Body of pancreas (tissue), 4 donors: ENCODE data around the gene RNF130. TPM values are rescaled to one million over a fixed set of nuclear protein-coding genes. Genes with fewer than 3 reads are reported as not detected.
"Not testable (repeated sequence)": the region's sequence is repeated elsewhere in the genome, so short reads cannot be mapped to it uniquely, and the experiment has no call there.

Source experiments
- ATAC-seq: fragments of 150-250 bp; one replicate; pipeline ENCODE4 v1.9.1; 2016
- DNase-seq, 4 donors: peaks; one replicate each; pipeline ENCODE4 v3.0.0-alpha.2; 2019
- H3K27ac ChIP-seq, 4 donors: fragments of 200-600 bp; sonication (generic); 1 replicate in 3 of 4; 2 replicates in 1 of 4; pipeline versions ENCODE4 v1.5.1 to v1.6.1; 2016 to 2019; ENCODE audit warnings: mild to moderate bottlenecking in 1 of 4, mixed read lengths in 1 of 4, moderate library complexity in 1 of 4
- H3K27me3 ChIP-seq, 2 donors: fragments of 200-600 bp; sonication (generic); one replicate each; pipeline ENCODE4 v1.6.0; 2016; ENCODE audit warnings: mild to moderate bottlenecking in 1 of 2
- H3K36me3 ChIP-seq, 2 donors: fragments of 200-600 bp; sonication (generic); replicated peaks in 1 of 2; 2 replicates each; pipeline ENCODE4 v1.5.1; 2016; ENCODE audit warnings: low read depth in 2 of 2; ENCODE audit not compliant: insufficient read depth in 1 of 2
- H3K4me1 ChIP-seq: fragments of 200-600 bp; sonication (generic); one replicate; pipeline ENCODE4 v1.6.0; 2016
- H3K4me3 ChIP-seq, 2 donors: fragments of 200-600 bp; sonication (generic); 1 replicate in 1 of 2; 2 replicates in 1 of 2; pipeline ENCODE4 v1.5.1; 2016 to 2019
- H3K9me3 ChIP-seq, 3 donors: fragments of 200-600 bp; sonication (generic); 1 replicate in 2 of 3; 2 replicates in 1 of 3; pipeline ENCODE4 v1.5.1; 2016
- POLR2A ChIP-seq, 3 donors: fragments of 450-650 bp; IDR thresholded peaks; one replicate each; pipeline ENCODE4 v1.6.1; 2016; ENCODE audit warnings: antibody characterized with exemption in 3 of 3, mild to moderate bottlenecking in 2 of 3
- WGBS, 2 donors: methylation state at CpG; one replicate each; pipeline ENCODE4 v1.1.5; 2017; 5-methylcytosine and 5-hydroxymethylcytosine counted together
- intact Hi-C: fragments of 100-400 bp; cut with DNase I; formaldehyde crosslinking; loops from one replicate; pipeline ENCODE4 v1.15.1; 2023
- total RNA-seq, 2 donors: library from RNA; depleted of rRNA; stranded (reverse); fragments of >200 nt; gene quantifications; one replicate each; pipeline ENCODE4 v1.1.0, GENCODE V29; 2016
- TF ChIP-seq, protein P1 (sequence below), 7 experiments: fragments of 450-650 bp in 4 of 7; fragments of 200-600 bp in 3 of 7; sonication (generic) in 3 of 7; IDR thresholded peaks; one replicate each; pipeline ENCODE4 v1.5.1; 2016 to 2019; ENCODE audit warnings: antibody characterized with exemption in 7 of 7

The RNF130 gene
- total RNA-seq, 2 donors from 2014 or later: 32.3 to 58.9 TPM

DNA sequence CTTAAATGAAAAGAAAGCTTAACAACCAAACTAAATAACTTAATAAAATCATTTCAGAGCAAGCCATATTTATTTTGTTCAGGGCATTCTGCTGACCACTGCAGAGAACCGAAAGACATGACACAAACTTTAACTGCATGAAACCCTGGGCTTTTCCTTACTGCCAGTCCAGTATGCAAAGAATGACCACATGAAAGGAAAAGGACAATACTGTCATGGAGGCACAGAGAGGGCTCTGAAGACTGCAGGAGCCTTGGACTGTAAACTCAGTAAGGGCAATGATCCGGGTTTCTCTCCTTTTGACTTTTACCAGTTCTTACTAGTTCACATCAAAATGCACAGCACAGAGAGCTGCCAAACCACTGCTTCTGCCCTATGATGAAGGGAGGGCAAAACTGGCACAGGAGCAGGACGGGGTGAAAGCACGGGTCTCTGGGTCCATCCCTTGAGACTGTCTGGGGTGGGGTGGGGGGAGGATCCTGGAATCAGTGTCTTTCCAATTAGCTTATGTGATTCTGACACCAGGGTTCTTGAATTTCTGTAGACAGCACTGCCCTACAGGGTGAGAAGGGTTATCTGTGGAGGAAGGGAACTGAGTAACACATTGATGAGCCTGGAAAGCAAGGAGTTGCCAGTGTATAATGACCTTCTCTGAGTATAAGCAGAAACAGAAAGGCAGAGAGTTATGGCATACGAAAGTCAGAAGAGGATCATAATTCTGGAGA is 44.7 kb downstream of the RNF130 start:
- WGBS, 2 donors: 62 to 64% methylated on average over 5 of the region's 5 CpGs
- H3K9me3 ChIP-seq: no peaks in the 10 kb centered on the region
- DNase-seq: no peak
- TF ChIP-seq, protein P1, sequence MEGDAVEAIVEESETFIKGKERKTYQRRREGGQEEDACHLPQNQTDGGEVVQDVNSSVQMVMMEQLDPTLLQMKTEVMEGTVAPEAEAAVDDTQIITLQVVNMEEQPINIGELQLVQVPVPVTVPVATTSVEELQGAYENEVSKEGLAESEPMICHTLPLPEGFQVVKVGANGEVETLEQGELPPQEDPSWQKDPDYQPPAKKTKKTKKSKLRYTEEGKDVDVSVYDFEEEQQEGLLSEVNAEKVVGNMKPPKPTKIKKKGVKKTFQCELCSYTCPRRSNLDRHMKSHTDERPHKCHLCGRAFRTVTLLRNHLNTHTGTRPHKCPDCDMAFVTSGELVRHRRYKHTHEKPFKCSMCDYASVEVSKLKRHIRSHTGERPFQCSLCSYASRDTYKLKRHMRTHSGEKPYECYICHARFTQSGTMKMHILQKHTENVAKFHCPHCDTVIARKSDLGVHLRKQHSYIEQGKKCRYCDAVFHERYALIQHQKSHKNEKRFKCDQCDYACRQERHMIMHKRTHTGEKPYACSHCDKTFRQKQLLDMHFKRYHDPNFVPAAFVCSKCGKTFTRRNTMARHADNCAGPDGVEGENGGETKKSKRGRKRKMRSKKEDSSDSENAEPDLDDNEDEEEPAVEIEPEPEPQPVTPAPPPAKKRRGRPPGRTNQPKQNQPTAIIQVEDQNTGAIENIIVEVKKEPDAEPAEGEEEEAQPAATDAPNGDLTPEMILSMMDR (IDR thresholded peaks at IDR 0.05): no peak
- TF ChIP-seq POLR2A (IDR thresholded peaks at IDR 0.05): no peak
- H3K36me3 ChIP-seq: no peaks in the 10 kb centered on the region
- intact Hi-C loops: no loop called here
- H3K4me3 ChIP-seq: no peak overlapping the region
- H3K27ac ChIP-seq: peak overlapping the region in 2 of 4 donors; percentile 17 to 42
- no peak for ATAC-seq
- no peaks in the 10 kb centered on the region for H3K27me3 ChIP-seq
- H3K4me1 ChIP-seq: peaks cover 17% of the 10 kb centered on the region

DNA sequence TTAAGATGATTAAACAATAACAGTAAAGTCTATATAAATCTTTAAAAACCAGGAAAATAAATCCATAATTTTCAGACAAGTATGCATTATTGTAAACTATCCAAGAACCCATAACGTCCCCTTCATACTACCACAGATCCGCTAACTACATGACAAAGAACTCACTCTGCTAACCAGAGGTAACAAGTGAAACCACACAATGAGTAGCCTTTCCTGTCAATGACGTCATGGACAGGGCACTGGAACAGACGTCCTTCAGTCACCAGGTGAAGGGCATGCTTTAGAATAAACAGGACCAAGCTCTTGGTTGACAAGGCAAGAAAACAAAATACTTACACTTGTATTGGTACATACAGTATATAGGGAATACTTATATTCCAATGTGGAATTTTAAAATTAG is 45.2 kb downstream of the RNF130 start:
- H3K4me3 ChIP-seq: no peak overlapping the region
- peak overlapping the region in 2 of 4 donors; percentile 17 to 42 for H3K27ac ChIP-seq
- TF ChIP-seq, protein P1 (IDR thresholded peaks at IDR 0.05): no peak
- TF ChIP-seq POLR2A (IDR thresholded peaks at IDR 0.05): no peak
- intact Hi-C loops: no loop called here
- H3K36me3 ChIP-seq: no peaks in the 10 kb centered on the region
- peak; percentile 78 for ATAC-seq
- no peaks in the 10 kb centered on the region for H3K9me3 ChIP-seq
- peak; percentile 30 to 70 (median 38) for DNase-seq
- H3K4me1 ChIP-seq: peaks cover 17% of the 10 kb centered on the region
- no peaks in the 10 kb centered on the region for H3K27me3 ChIP-seq
- 25 to 28% methylated on average over 4 of the region's 4 CpGs for WGBS, 2 donors

DNA sequence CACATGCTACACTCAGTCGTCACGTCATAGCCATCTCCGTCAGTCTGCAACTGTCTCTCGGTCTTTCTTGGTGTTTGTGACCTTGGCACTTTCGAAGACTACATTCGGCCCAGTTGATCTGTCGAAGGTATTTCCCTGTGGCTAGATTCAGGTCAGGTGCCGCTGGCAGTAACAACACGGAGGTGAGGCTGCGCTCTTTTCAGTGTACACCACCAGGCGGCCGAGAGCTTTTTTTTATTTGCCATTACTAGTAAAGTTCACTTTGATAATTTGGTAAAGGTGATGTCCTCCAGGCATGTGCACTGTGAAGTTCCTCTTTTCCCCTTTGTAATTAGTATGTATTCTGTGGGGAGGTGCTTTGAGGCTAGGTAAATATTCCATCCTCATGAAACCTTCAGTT is 49.7 kb downstream of the RNF130 start:
- H3K9me3 ChIP-seq: no peaks in the 10 kb centered on the region
- H3K27me3 ChIP-seq: no peaks in the 10 kb centered on the region
- intact Hi-C loops: no loop called here
- DNase-seq: no peak
- H3K4me1 ChIP-seq: peaks cover 14% of the 10 kb centered on the region
- TF ChIP-seq, protein P1 (IDR thresholded peaks at IDR 0.05): no peak
- TF ChIP-seq POLR2A (IDR thresholded peaks at IDR 0.05): no peak
- no peak overlapping the region for H3K27ac ChIP-seq
- ATAC-seq: no peak
- WGBS, 2 donors: 89 to 95% methylated on average over 12 of the region's 12 CpGs
- H3K36me3 ChIP-seq: no peaks in the 10 kb centered on the region
- no peak overlapping the region for H3K4me3 ChIP-seq

DNA sequence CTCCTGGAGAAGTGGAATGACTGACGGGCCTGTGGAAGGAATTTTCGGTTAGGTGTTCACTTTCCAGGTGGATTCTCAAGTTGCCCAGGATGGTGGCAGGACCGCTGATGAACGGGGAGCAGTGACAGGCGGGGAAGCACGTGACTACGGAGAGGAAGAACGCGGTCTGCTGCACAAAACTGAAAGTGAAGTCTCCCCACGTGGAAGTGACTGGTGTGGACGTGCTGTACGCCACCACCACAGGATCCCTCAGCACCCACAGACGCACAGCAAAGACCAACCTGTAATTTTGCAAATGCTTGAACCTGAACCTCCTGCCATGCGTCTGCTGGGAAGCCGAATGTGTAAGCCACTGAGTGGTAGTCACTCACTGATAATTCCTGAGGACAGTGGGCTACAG is 51.4 kb downstream of the RNF130 start:
- H3K27me3 ChIP-seq: no peaks in the 10 kb centered on the region
- H3K4me3 ChIP-seq: no peak overlapping the region
- no peaks in the 10 kb centered on the region for H3K9me3 ChIP-seq
- TF ChIP-seq POLR2A (IDR thresholded peaks at IDR 0.05): no peak
- no peaks in the 10 kb centered on the region for H3K36me3 ChIP-seq
- no peak for DNase-seq
- no peak overlapping the region for H3K27ac ChIP-seq
- ATAC-seq: no peak
- 89 to 96% methylated on average over 14 of the region's 15 CpGs for WGBS, 2 donors
- H3K4me1 ChIP-seq: peaks cover 4% of the 10 kb centered on the region
- intact Hi-C loops: no loop called here

DNA sequence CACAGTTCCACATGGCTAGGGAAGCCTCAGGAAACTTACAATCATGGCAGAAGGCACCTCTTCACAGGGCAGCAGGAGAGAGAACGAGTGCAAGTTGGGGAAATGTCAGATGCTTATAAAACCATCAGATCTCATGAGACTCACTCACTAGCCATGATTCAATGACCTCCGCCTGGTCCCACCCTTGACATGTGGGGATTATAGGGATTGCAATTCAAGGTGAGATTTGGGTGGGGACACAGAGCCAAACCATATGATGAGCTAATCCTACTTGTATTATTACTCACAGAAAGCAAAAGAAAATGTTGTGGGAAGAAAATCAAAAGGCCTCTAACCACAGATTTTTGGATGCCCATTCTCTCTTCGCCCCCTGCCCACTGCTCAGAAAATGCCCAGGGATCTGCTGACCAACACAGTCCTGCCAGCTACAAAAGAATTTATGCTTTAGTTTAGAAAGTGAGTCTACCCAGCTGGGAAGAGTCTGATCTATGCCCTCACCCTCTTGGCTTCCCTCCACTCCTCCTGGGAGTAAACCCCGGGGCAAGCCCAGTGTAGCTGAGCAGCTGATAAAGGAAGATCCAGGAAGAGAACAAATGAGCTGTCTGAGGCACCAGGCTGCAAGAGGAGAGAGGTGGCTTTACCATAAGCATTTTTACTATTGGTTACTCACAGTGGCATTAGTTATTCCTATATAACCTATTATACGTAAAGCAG is 53.1 kb downstream of the RNF130 start:
- intact Hi-C loops: no loop called here
- 84 to 85% methylated on average over 5 of the region's 5 CpGs for WGBS, 2 donors
- Histone ChIP-seq H3K9me3 (no peaks in the 10 kb centered on the region), H3K36me3 (no peaks in the 10 kb centered on the region), H3K27ac (no peak overlapping the region), H3K4me3 (no peak overlapping the region), H3K4me1 (no peaks in the 10 kb centered on the region), H3K27me3 (no peaks in the 10 kb centered on the region)
- TF ChIP-seq, protein P1 (IDR thresholded peaks at IDR 0.05): no peak
- no peak for TF ChIP-seq POLR2A (IDR thresholded peaks at IDR 0.05)
- ATAC-seq (no peak), DNase-seq (no peak)

DNA sequence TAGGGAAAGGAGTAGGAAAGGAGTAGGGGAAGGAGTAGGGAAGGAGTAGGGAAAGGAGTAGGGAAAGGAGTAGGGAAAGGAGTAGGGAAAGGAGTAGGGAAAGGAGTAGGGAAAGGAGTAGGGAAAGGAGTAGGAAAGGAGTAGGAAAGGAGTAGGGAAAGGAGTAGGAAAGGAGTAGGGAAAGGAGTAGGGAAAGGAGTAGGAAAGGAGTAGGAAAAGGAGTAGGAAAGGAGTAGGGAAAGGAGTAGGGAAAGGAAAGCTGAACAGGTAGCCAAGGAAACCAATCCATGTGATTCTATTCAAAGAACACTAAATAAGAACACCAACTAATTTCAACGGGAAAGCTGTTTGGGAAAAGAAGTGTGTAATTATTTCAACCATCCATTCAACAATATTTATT is 56.0 kb downstream of the RNF130 start:
- DNase-seq, H3K27me3 ChIP-seq, H3K4me3 ChIP-seq, H3K4me1 ChIP-seq, H3K9me3 ChIP-seq, intact Hi-C loops, H3K36me3 ChIP-seq, ATAC-seq, H3K27ac ChIP-seq: not testable (repeated sequence)
- WGBS, 2 donors: 94 to 95% methylated on average over 1 of the region's 1 CpG
